ENCODE data around the gene C16orf54. TPM values are rescaled to one million over a fixed set of nuclear protein-coding genes. Genes with fewer than 3 reads are reported as not detected.
"Not testable (repeated sequence)": the region's sequence is repeated elsewhere in the genome, so short reads cannot be mapped to it uniquely, and the experiment has no call there.

C16orf54 gene
- total RNA-seq, 1 donor from 2014 or later = 21.3 TPM

DNA sequence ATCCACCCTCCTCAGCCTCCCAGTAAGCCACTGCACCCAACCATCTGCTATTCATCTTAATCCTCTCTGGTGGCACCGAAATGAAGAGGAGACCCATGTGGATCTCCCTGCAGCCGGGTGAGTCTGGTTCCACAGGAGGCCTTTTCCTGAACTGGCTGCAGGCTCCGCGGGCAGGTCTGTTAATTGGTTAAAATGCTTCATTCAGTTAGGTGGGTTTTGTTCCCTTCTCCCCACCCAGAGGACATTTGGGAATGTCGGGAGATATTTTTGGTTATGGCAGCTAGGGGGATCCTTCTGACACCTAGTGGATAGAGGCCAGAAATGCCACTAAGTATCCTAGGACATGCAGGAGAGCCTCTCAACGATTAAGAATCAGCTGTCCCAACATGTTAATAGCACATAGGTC is 16.7 kb downstream of the C16orf54 start:
- Mint-ChIP-seq H3K9me3 (peaks cover 4% of the 10 kb centered on the region), H3K27me3 (ENCODE audit: insufficient read depth) (peaks cover 9% of the 10 kb centered on the region), H3K4me3 (no peak overlapping the region), H3K36me3 (ENCODE audit: low read depth) (peaks cover 4% of the 10 kb centered on the region), H3K27ac (no peak overlapping the region), H3K4me1 (ENCODE audit: low read depth) (peaks cover 20% of the 10 kb centered on the region)
- DNase-seq (ENCODE audit: low spot score) = no peak
- intact Hi-C loops (cut with micrococcal nuclease) = no loop called here

DNA sequence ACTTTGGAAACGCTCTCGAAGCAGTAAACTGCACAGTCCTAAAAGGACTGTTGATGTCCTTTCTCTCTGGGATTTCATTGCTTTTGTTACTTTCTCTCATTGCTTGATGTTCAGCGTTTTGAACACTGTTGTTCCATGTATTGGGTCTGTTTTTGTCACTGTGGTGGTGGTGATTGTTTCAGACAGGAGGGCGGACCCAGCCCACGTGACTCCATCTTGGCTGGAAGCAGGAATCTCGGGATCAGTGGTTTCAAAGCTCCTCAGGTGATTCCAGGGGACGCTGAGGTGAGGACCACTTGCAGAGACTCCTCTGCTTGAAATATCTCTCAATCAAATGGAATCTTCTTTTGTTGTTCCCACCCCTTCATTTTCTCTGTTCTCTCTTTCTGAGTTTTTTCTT is 18.3 kb downstream of the C16orf54 start:
- Mint-ChIP-seq H3K36me3 (ENCODE audit: low read depth) (peaks cover 4% of the 10 kb centered on the region), H3K4me3 (no peak overlapping the region), H3K9me3 (peaks cover 3% of the 10 kb centered on the region), H3K27me3 (ENCODE audit: insufficient read depth) (peaks cover 9% of the 10 kb centered on the region), H3K27ac (no peak overlapping the region), H3K4me1 (ENCODE audit: low read depth) (peaks cover 15% of the 10 kb centered on the region)
- no peak for DNase-seq (ENCODE audit: low spot score)
- intact Hi-C loops (cut with micrococcal nuclease) = no loop called here

DNA sequence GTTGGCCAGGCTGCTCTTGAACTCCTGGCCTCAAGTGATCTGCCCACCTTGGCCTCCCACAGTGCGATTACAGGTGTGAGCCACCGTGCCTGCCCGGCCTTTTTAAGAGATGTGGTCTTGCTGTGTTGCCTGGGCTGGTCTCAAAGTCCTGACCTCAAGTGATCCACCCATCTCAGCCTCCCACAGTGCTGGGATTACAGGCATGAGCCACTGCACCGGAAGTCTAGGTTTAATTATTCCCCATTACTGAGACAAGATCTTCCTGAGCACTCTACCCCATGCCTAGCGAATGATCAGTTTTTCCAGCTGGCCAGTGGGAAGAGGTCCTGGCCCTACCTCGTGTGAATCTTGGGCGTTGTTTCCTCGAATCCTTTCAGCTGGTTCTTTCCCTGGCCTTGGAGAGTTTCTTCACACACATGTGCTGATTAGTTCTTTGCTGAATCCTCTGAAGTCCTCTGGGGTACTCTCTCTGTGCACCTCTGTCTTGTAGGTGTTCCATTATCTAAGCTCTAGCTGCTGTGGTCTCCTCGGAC is 18.9 kb downstream of the C16orf54 start:
- Mint-ChIP-seq H3K4me1 (ENCODE audit: low read depth) (peaks cover 9% of the 10 kb centered on the region), H3K27me3 (ENCODE audit: insufficient read depth) (peaks cover 9% of the 10 kb centered on the region), H3K36me3 (ENCODE audit: low read depth) (peaks cover 1% of the 10 kb centered on the region), H3K9me3 (no peaks in the 10 kb centered on the region), H3K27ac (no peak overlapping the region), H3K4me3 (no peak overlapping the region)
- intact Hi-C loops (cut with micrococcal nuclease) = no loop called here
- no peak for DNase-seq (ENCODE audit: low spot score)

DNA sequence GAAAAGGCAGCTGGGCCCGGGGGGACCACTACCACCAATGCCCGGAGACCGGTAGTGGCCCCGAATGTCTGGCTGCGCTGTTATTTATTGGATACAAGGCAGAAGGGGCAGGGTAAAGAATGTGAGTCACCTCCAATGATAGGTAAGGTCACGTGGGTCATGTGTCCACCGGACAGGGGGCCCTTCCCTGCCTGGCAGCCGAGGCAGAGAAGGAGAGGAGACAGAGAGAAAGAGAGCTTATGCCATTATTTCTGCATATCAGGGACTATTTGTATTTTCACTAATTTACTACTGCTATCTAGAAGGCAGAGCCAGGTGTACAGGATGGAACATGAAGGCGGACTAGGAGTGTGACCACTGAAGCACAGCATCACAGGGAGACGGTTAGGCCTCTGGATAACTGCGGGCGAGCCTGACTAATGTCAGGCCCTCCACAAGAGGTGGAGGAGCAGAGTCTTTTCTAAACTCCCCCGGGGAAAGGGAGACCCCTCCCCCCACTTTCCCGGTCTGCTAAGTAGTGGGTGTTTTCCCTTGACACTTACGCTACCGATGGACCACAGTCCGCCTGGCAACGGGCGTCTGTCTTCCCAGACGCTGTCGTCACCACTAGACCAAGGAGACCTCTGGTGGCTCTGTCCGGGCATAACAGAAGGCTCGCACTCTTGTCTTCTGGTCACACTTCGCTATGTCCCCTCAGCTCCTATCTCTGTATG is 24.5 kb downstream of the C16orf54 start:
- not testable (repeated sequence) for H3K27ac Mint-ChIP-seq; H3K4me3 Mint-ChIP-seq; H3K4me1 Mint-ChIP-seq (ENCODE audit: low read depth); DNase-seq (ENCODE audit: low spot score); H3K9me3 Mint-ChIP-seq; H3K27me3 Mint-ChIP-seq (ENCODE audit: insufficient read depth); H3K36me3 Mint-ChIP-seq (ENCODE audit: low read depth)
- intact Hi-C loops (cut with micrococcal nuclease) = loop anchor here (1.0 kb wide), 1 partner anchor 21 kb away; no protein-coding TSS in a partner anchor

DNA sequence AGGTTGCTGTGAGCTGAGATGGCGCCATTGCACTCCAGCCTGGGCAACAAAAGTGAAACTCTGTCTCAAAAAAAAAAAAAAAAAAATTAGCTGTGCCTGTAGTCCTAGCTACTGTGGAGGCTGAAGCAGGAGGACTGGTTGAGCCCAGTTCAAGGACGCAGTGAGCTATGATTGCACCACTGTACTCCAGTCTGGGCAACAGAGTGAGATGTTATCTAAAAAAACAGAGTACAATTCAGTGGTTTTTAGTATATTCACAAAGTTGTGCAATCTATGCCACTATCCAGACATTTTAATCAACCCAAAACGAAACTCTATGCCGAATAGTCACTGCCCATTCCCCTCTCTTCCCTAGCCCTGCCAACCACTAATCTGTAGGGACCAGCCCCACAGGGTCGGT is 25.1 kb downstream of the C16orf54 start:
- no peak overlapping the region for H3K27ac Mint-ChIP-seq
- no peaks in the 10 kb centered on the region for H3K27me3 Mint-ChIP-seq (ENCODE audit: insufficient read depth)
- no peak for DNase-seq (ENCODE audit: low spot score)
- no peak overlapping the region for H3K4me3 Mint-ChIP-seq
- peaks cover 9% of the 10 kb centered on the region for H3K4me1 Mint-ChIP-seq (ENCODE audit: low read depth)
- H3K36me3 Mint-ChIP-seq (ENCODE audit: low read depth) = no peaks in the 10 kb centered on the region
- intact Hi-C loops (cut with micrococcal nuclease) = loop anchor here (1.0 kb wide), 1 partner anchor 20 kb away; no protein-coding TSS in a partner anchor
- H3K9me3 Mint-ChIP-seq = no peaks in the 10 kb centered on the region

DNA sequence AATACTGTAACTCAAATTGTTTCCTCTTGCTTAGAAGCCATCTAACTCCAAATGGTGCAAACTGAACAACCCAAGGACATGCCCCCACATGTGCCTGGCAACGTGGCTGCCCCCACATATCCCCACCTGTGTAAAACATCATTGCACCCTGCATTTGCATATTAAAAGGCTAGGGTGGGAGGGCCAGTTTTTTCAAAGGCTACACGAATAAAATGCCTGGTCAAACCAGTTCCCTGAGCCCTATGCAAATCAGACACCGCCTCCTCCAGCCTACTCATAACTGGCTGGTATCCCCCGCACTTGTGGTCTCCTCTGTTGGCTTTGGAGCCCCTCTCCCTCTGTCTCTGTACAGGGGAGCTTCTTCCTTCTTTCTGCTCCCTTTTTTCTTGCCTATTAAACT is 26.7 kb downstream of the C16orf54 start:
- Mint-ChIP-seq H3K4me3 (no peak overlapping the region), H3K4me1 (ENCODE audit: low read depth) (peaks cover 9% of the 10 kb centered on the region), H3K27me3 (ENCODE audit: insufficient read depth) (no peaks in the 10 kb centered on the region), H3K9me3 (no peaks in the 10 kb centered on the region), H3K36me3 (ENCODE audit: low read depth) (no peaks in the 10 kb centered on the region), H3K27ac (no peak overlapping the region)
- DNase-seq (ENCODE audit: low spot score) = no peak
- intact Hi-C loops (cut with micrococcal nuclease) = no loop called here

DNA sequence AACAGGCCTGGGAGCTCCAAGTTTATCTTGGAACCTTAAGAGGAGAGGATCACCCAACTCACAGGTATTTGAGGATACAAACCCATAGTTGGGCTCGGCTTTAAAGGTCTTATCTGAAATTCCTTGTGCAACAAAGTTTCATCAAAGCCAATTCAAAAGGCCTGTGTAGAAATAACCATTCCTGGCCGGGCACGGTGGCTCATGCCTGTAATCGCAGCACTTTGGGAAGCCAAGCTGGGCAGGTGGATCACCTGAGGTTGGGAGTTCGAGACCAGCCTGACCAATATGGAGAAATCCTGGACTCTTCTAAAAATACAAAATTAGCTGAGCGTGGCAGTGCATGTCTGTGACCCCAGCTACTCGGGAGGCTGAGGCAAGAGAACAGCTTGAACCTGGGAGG is 28.7 kb downstream of the C16orf54 start:
- H3K9me3 Mint-ChIP-seq = no peaks in the 10 kb centered on the region
- no peak overlapping the region for H3K4me3 Mint-ChIP-seq
- intact Hi-C loops (cut with micrococcal nuclease) = no loop called here
- no peak overlapping the region for H3K27ac Mint-ChIP-seq
- no peak for DNase-seq (ENCODE audit: low spot score)
- H3K27me3 Mint-ChIP-seq (ENCODE audit: insufficient read depth) = no peaks in the 10 kb centered on the region
- H3K36me3 Mint-ChIP-seq (ENCODE audit: low read depth) = no peaks in the 10 kb centered on the region
- H3K4me1 Mint-ChIP-seq (ENCODE audit: low read depth) = peaks cover 9% of the 10 kb centered on the region

DNA sequence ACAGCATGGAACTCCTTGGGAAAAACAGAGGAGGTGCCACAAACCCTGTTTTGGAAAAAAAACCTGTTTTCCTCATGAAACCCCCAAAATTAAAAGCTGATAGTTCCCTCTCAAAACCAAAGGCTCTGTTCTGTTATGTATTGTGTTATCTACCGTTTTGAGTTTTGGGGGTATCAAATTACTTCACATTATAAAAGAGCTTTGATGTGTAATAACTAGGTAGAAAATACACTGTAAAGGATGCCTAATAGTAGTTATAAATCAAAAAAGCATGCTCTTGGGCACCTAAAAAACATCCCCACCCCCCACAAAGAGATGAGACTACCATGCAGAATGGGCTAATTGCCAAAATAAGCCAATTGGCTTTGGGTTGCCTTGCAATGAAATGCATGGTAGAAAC is 30.8 kb downstream of the C16orf54 start:
- Mint-ChIP-seq H3K4me3 (no peak overlapping the region), H3K9me3 (no peaks in the 10 kb centered on the region), H3K36me3 (ENCODE audit: low read depth) (no peaks in the 10 kb centered on the region), H3K27ac (no peak overlapping the region), H3K4me1 (ENCODE audit: low read depth) (peaks cover 11% of the 10 kb centered on the region), H3K27me3 (ENCODE audit: insufficient read depth) (peaks cover 2% of the 10 kb centered on the region)
- intact Hi-C loops (cut with micrococcal nuclease) = no loop called here
- DNase-seq (ENCODE audit: low spot score) = no peak

DNA sequence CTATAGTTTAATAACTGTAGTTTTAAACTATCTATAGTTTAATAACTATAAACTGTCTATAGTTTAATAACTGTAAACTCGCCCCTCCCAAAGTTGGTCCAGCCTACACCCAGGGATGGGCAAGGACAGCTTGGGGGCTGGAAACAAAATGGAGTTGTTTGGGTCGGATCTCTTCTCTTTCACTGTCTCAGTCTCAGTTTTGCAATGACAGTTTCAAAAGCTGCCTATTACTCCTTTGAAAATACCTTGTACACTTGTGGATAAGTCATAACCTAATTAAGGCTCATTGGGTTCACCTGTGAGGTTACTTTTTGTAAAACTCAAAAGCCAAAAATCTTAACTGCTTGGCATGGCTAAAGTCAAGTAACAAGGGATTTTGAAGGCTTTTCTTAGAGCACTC is 31.4 kb downstream of the C16orf54 start:
- DNase-seq (ENCODE audit: low spot score) = no peak
- Mint-ChIP-seq H3K36me3 (ENCODE audit: low read depth) (no peaks in the 10 kb centered on the region), H3K27ac (no peak overlapping the region), H3K9me3 (no peaks in the 10 kb centered on the region), H3K4me1 (ENCODE audit: low read depth) (peaks cover 16% of the 10 kb centered on the region), H3K27me3 (ENCODE audit: insufficient read depth) (peaks cover 2% of the 10 kb centered on the region), H3K4me3 (no peak overlapping the region)
- intact Hi-C loops (cut with micrococcal nuclease) = no loop called here

DNA sequence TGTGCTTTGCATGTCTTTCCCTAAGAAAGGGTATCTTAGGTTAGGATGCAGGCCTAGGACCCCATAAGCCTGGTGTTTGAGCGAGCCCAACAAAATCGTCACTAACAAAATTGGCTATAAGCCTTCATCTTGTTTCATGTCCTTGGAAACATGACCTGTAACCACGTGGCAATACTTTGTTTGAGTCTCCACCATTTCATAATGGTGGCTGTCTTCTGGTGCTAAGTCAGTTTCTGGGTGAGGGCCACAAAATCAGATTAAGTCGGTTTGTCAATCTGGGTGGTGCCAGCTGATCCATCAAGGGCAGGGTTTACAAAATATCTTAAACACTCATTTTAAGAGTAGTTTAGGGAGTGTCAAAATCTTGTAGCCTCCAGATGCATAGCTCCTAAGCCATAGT is 33.0 kb downstream of the C16orf54 start:
- no peak overlapping the region for H3K4me3 Mint-ChIP-seq
- H3K4me1 Mint-ChIP-seq (ENCODE audit: low read depth) = peaks cover 16% of the 10 kb centered on the region
- H3K36me3 Mint-ChIP-seq (ENCODE audit: low read depth) = no peaks in the 10 kb centered on the region
- H3K9me3 Mint-ChIP-seq = no peaks in the 10 kb centered on the region
- H3K27me3 Mint-ChIP-seq (ENCODE audit: insufficient read depth) = peaks cover 6% of the 10 kb centered on the region
- no peak overlapping the region for H3K27ac Mint-ChIP-seq
- intact Hi-C loops (cut with micrococcal nuclease) = no loop called here
- no peak for DNase-seq (ENCODE audit: low spot score)

DNA sequence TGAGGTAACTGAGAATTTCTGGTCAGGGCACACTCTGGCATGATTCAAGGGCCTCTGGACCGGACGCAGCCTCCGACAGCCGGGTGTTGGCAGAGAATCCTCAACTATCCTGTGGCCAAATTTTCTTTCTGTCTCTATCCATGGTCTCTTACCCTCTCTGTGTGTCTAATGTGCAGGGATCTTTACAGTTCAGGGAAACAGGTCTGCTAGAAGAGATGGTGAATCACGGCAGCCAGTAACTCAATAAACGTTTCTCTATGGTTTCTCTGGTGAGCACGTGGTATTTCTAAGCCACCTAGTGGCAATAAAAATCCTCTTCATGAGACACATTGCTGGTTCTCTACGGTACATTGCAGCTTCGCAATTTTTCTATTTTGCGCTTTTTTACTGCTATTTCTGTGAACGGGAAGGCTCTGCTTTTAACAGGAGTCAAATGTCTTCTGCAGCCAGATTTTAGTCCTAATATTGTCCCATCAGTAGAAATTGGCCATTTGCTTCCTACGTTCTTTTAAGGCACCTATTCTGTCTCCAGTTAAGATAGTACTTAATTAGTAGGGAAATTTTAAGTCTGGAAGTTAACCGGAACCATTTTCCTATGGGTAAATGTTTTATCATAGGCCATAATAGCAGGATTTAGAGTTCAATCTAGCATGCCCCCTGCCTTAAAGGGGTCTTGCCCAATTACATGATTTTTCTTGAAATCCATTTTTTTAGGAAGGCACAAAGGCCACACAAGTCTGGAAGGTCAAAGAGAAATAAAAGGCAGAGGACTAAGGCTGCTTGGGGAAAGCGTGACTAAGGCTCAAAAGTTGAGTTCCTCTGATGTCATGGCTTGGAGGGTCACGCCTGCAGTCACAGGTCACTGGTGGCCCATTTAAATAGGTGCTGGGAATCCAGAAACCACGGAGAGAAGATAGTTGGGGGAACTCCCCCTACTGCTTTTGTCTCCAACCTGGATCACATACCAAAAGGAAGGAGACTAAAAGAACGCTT is 35.3 kb downstream of the C16orf54 start:
- DNase-seq (ENCODE audit: low spot score) = peak; percentile 37
- Mint-ChIP-seq H3K9me3 (no peaks in the 10 kb centered on the region), H3K36me3 (ENCODE audit: low read depth) (no peaks in the 10 kb centered on the region), H3K4me1 (ENCODE audit: low read depth) (peaks cover 16% of the 10 kb centered on the region), H3K27me3 (ENCODE audit: insufficient read depth) (peaks cover 6% of the 10 kb centered on the region), H3K4me3 (no peak overlapping the region), H3K27ac (no peak overlapping the region)
- intact Hi-C loops (cut with micrococcal nuclease) = loop anchor here (1.0 kb wide), 1 partner anchor 10 kb away; no protein-coding TSS in a partner anchor

DNA sequence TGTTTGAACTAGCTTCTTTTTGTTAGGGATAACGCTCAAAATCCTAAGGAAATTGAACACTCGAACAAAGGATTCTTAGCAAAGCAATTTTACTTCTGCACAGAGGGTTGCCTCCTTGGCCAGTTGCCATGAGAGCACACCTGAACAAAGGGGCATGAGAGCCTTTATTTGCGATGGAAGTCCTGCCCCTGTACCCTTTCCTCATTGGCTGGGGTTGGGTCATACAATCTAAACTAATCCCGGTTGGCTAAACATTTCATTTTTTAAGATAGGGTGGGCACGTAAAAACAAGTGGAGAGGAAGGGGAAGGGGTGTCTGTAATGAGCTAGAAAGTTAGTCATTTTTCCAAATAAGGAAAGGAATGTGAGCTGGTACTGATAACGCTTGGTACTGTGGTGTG is 36.1 kb downstream of the C16orf54 start:
- H3K36me3 Mint-ChIP-seq (ENCODE audit: low read depth); H3K27ac Mint-ChIP-seq; H3K27me3 Mint-ChIP-seq (ENCODE audit: insufficient read depth); H3K9me3 Mint-ChIP-seq; DNase-seq (ENCODE audit: low spot score); H3K4me3 Mint-ChIP-seq: not testable (repeated sequence)
- intact Hi-C loops (cut with micrococcal nuclease) = loop anchor here (1.0 kb wide), 1 partner anchor 9 kb away; no protein-coding TSS in a partner anchor
- peaks cover 16% of the 10 kb centered on the region for H3K4me1 Mint-ChIP-seq (ENCODE audit: low read depth)

Data from activated T-helper 1 cell treated with anti-CD3 and anti-CD28 coated beads, Interleukin-12 subunit alpha, Interleukin-12 subunit beta, Interleukin-2, Interleukin-4 antibody, amounts not matched to agents 30 ng/mL and 10 ng/mL and 1 ng/mL, durations not matched to agents 14 hours and 24 hours and 36 hours (primary cell).